Bronchial epithelial cell (primary cell): Measurements from ENCODE around the gene RAET1L. TPM values are rescaled to one million over a fixed set of nuclear protein-coding genes. Genes with fewer than 3 reads are reported as not detected.

Experiments used
- DNase-seq: peaks from one replicate; pipeline ENCODE4 v3.0.0-alpha.2; 2010; ENCODE audit warnings: low read depth
- FAIRE-seq: peaks from 2 replicates; lab custom pipeline; 2011; peaks lifted over from hg19 to GRCh38; lab: Jason Lieb, UNC
- H3K27me3 ChIP-seq: 2 replicates; pipeline ENCODE4 v1.5.1; 2011; ENCODE audit warnings: low read length; ENCODE audit not compliant: control insufficient read depth, insufficient read depth
- H3K36me3 ChIP-seq: 2 replicates; pipeline ENCODE4 v1.5.1; 2011; ENCODE audit warnings: low read length; ENCODE audit not compliant: control insufficient read depth, insufficient read depth
- H3K4me3 ChIP-seq: 2 replicates; pipeline ENCODE4 v1.5.1; 2011; ENCODE audit warnings: mild to moderate bottlenecking, low read depth, low read length, control low read depth
- CTCF ChIP-seq: IDR thresholded peaks from 2 replicates; pipeline ENCODE4 v1.5.1; 2011; ENCODE audit warnings: mild to moderate bottlenecking, moderate library complexity, low read length, control low read depth, inconsistent platforms; ENCODE audit not compliant: insufficient read depth, severe bottlenecking
- total RNA-seq: library from RNA; depleted of rRNA; stranded (reverse); fragments of >200 nt; gene quantifications from 2 replicates; pipeline ENCODE4 v1.2.1, GENCODE V29; 2014

The RAET1L gene
- total RNA-seq, 1 donor from 2014 or later: 0.79 TPM

DNA sequence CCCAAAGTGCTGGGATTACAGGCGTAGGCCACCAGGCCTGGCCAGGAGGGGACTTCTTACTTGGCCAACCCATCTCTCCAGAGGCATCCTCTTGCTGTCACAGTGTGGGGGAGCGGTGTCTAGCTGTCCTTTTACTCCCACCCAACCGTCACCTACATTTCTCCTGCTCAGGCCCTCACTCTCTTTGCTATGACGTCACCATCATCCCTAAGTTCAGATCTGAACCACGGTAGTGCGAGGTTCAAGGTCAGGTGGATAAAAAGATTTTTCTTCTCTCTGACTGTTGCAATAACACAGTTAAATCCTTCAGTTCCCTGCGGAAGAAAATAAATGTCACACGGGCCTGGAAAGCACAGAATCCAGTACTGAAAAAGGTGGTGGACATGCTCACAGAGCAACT is 7.3 kb upstream of the RAET1L start:
- no peak for TF ChIP-seq CTCF
- DNase-seq (no peak), FAIRE-seq (no peak)
- Histone ChIP-seq H3K4me3 (no peak overlapping the region), H3K27me3 (peaks cover 16% of the 10 kb centered on the region), H3K36me3 (no peaks in the 10 kb centered on the region)

DNA sequence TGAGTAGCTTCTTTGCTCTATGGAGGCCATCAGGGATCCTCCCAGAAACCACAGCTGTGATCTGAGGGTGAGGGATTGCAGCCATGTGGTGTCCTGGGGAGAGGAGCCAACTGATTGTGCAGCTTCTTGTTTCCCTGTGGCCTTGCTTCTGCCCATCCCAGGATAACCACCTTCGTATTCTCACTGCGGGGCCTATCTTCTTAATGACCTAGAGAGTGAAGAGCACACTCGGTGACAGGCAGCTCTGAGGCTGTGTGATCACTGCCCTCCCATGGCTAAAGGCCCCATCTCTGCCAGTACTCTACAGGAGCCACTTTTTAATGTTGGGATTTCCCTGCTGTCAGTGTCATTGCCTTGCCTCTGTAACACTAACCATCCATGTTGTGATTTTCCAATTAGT is 5.3 kb upstream of the RAET1L start:
- Histone ChIP-seq H3K27me3 (no peaks in the 10 kb centered on the region), H3K36me3 (no peaks in the 10 kb centered on the region), H3K4me3 (no peak overlapping the region)
- TF ChIP-seq CTCF: no peak
- no peak for FAIRE-seq
- DNase-seq: no peak

DNA sequence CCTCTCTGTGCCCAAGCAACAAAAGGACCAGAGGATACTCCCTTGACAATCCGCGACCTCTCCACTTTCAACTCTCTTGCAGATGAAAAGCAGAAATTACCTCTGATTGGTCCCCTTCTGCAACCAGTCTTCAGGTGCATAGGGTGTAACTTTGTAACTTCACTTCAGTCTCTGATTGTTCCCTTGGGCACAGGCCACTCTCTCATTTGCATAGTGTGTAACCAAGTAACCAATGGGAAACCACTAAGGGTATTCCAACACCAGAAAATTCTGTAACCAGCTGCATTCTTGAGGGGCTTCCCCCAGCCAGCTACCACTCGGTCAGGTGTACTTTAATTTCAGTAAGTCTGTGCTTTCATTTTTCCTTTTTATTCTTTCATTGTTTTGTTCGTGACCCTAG is 4.4 kb upstream of the RAET1L start:
- DNase-seq (no peak), FAIRE-seq (no peak)
- TF ChIP-seq CTCF: no peak
- no peaks in the 10 kb centered on the region for H3K27me3 ChIP-seq
- no peaks in the 10 kb centered on the region for H3K36me3 ChIP-seq
- H3K4me3 ChIP-seq: no peak overlapping the region

- no peak for TF ChIP-seq CTCF
- H3K36me3 ChIP-seq: no peaks in the 10 kb centered on the region
- FAIRE-seq (no peak), DNase-seq (no peak)
- no peaks in the 10 kb centered on the region for H3K27me3 ChIP-seq
- no peak overlapping the region for H3K4me3 ChIP-seq
These were observed 3.9 kb upstream of the RAET1L start for GRCh38 chr6:150029276-150029675.

DNA sequence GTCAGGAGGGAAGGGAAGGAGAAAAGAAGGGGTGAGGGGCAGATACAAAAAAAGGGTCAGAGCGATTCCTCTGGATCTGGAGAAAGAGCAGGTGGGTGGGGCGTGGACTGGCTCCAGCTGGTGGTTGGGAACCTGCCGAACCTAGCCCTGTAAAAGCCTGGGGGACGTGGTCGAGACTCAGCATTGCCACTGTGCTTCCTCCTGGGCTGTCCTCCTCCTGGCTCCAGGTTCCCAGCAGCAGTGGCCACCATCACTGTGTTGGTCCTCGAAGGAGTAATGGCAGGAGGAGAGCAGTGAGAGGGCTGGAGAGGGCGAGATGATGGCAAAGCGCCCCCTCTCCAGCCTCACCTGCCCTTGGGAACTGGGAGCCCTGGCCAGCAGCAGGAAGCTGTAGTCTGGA is 3.5 kb upstream of the RAET1L start:
- no peak for TF ChIP-seq CTCF
- DNase-seq: no peak
- H3K27me3 ChIP-seq: no peaks in the 10 kb centered on the region
- no peaks in the 10 kb centered on the region for H3K36me3 ChIP-seq
- H3K4me3 ChIP-seq: no peak overlapping the region
- FAIRE-seq: no peak

DNA sequence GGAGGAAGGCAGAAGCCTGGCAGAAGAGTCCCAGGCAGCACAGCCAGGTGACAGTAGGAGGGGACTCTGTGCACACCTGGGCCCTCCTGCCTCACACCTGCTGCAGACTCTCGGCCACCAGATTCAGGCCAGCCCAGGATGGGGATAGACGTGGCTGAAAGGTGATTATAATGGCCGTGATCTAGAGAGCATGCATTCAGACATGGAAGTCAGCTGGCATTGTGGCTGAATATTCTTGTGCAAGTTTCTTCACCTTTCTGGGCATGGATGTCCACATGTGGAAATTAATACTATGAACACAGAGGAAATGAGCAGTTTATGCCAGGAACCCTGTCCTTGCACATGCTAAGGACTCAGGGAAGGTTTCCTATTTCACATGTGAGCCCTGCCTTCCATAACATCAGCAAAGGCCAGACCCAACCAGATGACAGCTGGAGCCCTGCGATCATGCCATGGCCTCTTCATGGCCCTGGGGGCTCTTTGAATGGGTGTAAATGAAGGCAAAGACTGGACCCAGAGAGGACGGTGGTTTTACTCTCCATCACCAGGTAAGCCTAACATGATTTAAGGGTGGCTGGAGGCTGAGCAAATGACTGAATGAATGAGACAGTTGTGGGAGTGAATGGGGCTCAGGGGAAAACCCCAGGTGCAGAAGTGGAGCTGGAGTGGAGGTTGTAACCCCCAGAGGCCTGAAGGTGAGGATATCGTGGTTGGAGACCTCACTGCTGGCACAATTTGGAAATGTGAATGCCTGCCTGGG is 2.7 kb upstream of the RAET1L start:
- FAIRE-seq: no peak
- Histone ChIP-seq H3K36me3 (no peaks in the 10 kb centered on the region), H3K4me3 (no peak overlapping the region), H3K27me3 (no peaks in the 10 kb centered on the region)
- no peak for DNase-seq
- no peak for TF ChIP-seq CTCF
